GM21528 (cell line): Measurements from ENCODE around the gene INSL3.
"Not testable (repeated sequence)": the region's sequence is repeated elsewhere in the genome, so short reads cannot be mapped to it uniquely, and the experiment has no call there.

Experiments
- ATAC-seq: cut with Tn5 transposase; IDR thresholded peaks from one replicate; pipeline ENCODE4 v1.9.1; 2021; ENCODE audit warnings: mild to moderate bottlenecking, moderate library complexity; ENCODE audit not compliant: unreplicated experiment, low FRiP score

INSL3 gene

GRCh38 chr19:17826508-17827056 is 5.3 kb upstream of the INSL3 start:
- no peak for ATAC-seq

DNA sequence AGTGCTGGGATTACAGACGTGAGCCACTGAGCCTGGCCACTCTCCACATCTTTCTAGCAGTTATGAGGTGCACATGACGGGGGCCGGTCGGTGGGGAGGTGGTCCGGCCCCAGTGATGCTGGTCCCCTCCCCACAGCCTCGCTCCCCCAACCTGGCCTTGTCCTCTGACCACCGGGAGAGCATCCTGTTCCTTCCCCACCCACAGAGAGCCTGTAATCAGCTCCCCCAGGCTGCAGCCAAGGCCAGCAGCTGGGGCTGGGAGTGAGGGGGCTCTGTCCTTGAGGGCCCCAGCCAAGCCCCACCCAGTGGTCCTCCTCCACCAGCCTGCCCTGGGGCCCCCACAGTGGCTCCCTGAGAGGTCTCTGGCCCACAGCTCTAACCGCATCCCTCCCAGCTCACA is 3.0 kb upstream of the INSL3 start:
- no peak for ATAC-seq

- ATAC-seq = no peak
Measured at GRCh38 chr19:17817668-17818363, 3.5 kb downstream of the INSL3 start.

- no peak for ATAC-seq
Measured at GRCh38 chr19:17812099-17812498, 9.2 kb downstream of the INSL3 start.

GRCh38 chr19:17811681-17812080 is 9.6 kb downstream of the INSL3 start:
- ATAC-seq = no peak

GRCh38 chr19:17811103-17811502 is 10.2 kb downstream of the INSL3 start:
- ATAC-seq = no peak

DNA sequence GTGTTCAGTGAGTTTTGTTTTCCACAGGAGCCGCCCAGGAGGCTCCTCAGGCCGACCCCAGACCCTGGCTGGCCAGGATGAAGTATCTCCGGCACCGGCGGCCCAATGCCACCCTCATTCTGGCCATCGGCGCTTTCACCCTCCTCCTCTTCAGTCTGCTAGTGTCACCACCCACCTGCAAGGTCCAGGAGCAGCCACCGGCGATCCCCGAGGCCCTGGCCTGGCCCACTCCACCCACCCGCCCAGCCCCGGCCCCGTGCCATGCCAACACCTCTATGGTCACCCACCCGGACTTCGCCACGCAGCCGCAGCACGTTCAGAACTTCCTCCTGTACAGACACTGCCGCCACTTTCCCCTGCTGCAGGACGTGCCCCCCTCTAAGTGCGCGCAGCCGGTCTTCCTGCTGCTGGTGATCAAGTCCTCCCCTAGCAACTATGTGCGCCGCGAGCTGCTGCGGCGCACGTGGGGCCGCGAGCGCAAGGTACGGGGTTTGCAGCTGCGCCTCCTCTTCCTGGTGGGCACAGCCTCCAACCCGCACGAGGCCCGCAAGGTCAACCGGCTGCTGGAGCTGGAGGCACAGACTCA is 13.5 kb downstream of the INSL3 start:
- no peak for ATAC-seq

GRCh38 chr19:17806945-17807344 is 14.4 kb downstream of the INSL3 start:
- no peak for ATAC-seq

- ATAC-seq = no peak
Measured at GRCh38 chr19:17805427-17805826, 15.9 kb downstream of the INSL3 start.

DNA sequence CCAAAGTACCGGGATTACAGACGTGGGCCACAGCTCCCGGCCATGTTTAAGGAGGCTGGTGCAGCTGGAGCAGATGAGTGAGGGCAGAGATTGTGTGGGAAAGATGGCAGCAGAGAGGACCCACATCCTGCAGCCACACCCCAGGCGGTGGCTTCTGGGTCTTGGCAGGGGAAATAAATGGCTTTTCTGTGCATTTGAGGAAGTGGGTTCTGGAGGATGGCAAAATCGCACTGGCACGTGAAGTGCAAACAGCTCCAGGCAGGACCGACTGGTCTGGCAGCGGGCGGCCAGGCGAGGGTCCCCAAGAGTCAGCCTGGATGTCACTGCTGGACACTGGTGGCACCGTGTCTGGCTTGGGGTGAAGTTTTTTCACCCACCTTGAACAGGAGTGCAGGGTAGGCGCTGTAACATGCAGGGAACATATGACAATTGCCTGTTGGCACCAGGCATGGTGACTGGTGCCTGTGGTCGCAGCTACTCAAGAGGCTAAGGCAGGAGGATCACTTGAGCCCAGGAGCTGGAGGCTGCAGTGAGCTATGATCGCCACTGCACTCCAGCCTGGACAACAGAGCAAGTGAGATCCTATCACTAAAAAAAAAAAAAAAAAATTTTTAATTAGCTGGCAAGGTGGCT is 17.9 kb downstream of the INSL3 start:
- no peak for ATAC-seq

DNA sequence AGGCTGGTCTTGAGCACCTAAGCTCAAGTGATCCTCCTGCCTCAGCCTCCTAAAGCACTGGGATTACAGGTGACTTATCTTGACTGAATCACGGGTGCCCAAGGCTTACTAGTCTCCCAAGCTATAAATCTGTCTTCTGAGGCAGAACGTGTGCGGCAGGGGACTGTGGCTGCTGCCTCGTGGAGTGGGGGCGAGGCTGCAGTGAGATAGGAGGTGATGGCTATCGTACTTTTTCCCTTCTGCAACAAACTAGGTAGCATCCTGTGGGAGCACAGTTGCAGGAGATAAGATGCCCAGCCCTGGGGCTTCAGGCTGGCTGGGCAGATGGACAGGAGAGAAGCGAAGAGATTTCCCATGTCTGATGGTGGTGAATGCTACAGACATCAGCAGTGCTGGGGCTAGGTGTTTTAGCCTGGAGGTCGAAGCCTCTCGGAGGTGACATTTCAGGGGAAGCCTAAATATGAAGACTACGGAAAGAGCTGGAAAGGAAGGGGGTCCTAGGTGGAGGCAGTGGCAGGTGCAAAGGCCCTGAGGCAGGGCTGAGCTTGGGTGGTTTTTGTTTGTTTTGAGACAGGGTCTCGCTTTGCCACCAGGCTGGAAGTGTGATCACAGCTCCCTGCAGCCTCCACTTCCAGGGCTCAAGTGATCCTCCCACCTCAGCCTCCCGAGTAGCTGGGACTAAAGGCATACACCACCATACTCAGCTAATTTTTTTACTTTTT is 19.0 kb downstream of the INSL3 start:
- no peak for ATAC-seq

DNA sequence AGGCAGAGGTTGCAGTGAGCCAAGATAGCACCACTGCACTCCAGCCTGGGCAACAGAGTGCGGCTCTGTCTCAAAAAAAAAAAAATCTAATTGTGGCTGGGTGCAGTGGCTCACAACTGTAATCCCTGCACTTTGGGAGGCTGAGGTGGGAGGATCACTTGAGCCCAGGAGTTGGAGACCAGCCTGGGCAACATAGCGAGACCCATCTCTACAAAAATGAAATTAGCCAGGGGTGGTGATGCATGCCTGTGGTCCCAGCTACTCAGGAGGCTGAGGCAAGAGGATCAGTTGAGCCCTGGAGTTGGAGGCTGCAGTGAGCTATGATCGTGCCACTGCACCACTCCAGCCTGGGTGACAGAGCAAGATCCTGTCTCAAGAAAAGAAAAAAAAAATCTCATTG is 22.7 kb downstream of the INSL3 start:
- not testable (repeated sequence) for ATAC-seq

DNA sequence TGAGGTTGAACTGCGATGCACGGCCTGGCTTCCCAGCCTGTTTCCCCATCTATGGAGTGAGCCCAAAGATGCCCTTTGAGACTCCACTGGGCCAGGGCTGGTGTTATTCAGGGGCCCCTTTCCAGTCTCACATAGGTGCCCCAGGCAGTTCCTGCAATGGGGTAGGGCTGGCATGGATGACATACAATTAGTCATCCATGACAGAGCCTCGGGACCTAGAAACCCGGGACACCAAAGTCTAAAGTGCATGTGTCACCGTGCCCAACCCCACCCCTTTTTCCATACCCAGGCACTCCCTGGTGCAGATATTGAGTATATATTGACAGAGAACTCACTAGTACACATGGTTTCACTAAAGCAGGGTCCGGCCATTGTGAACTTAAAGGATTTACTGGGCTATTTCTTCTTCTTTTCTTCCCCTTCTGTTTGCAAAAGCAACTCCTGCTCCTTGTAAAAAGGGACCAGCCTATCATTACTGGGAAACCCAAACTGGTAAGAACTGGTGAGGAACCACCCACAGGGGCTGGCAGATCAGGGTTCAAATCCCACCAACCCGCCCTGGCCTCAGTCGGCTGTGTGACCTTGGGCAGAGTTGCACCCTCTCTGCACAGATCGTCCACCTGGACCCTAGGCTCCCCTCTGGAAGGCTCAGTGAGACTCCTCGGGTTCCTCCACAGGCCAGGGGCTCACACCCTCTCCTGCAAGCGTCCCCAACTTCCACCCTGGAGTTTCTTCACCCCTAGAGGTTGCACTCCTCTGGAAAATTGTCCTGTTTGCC is 23.7 kb downstream of the INSL3 start:
- no peak for ATAC-seq

DNA sequence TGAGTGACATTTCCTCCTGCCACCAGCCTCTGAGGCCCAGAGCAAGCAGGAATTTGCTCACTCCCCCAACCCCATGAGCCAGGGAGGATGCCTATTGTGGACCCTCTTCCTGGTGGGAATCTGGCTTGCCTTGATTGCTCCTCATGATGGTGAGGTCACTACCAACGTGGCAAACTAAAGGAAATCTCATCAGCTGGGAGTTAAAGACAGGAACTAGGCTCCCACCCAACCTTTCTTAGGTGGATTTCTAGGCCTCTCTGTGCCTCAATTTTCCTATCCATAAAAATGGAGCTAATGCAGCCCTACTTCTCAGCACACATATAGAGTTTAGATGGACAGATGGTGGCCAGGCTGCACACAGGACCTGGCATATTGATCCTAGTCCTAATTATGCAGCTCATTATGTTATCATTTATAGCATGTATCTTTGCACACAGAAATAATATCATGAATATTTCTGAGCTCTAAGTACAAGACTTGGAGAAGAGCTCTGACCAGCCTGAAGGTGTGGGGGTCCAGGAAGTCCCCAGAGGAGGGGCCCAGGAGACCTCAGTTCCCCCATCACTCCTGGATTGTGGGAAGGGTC is 24.4 kb downstream of the INSL3 start:
- no peak for ATAC-seq

- no peak for ATAC-seq
Measured at GRCh38 chr19:17796013-17796837, 25.1 kb downstream of the INSL3 start.

DNA sequence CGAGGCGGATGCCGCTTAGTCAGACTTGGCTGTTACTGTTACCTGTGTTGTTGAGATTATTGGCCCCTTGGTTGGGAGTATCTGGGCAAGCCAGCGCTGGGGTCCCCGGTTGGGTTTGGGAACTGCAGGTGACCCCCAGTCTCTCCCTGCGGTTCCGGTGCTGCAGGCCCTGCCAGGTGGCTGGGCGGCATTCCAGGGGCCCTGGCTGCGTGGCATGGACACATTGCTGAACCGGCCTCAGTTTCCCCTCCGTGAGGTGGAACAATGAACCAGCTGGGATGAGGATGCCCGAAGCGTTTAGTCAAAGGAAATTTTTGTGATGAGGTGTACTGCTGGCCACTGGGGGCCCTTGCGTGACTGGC is 25.8 kb downstream of the INSL3 start:
- no peak for ATAC-seq

DNA sequence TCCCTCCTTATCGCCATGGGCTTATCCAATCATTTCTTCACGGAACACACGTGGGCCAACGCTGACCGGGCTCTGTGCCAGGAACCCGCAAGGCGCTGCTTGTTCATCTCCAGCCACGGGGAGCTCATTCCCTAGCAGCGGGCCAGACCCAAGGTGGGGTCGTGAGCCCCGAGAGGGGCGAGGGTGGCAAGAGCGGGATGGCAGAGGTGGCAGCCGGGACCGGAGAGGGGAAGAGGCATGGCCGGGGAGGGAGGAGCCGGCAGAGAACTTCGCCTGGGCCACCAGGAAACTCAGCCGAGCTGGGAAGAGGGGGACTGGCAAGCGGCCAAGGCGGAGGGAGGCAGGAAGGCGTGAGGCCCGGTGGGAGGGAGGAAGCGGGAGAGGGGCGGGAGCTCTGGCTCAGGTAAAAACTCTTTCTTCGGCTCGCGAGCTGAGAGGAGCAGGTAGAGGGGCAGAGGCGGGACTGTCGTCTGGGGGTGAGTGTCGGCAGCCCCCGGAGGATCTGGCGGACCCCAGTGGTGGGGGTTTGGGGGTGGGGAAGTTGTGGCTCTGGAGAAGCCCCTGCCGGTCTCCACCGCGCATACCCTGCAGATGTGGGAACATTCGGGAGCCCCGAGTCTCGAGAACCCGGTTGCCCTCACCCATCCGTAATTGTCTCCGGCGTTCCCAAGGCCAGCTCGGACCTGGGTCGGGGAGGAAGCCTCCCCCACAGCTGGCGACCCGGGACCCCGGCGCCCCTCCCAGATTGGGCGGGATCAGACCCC is 26.4 kb downstream of the INSL3 start, which contains the start of gene B3GNT3:
Gene B3GNT3 (plus strand): TSS at position 408 of the 764 bp plus-strand sequence. CDS start 12,670 bp downstream, outside the sequence.
- no peak for ATAC-seq

DNA sequence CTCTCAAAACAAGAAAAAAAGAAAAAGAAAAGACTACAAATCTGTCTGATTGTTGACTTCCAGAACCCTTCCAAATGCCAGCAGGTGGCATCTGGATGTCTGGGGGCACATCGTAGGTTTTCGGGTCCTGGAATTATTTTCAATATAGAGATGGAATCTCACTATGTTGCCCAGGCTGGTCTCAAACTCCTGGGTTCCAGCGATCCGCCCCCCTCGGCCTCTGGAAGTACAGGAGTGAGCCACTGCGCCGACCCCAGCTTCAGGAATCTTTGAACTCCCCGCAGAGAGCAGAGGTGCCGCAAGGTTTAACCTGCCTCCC is 26.9 kb downstream of the INSL3 start:
- ATAC-seq = no peak
